PC-9 (cell line): Measurements from ENCODE around the gene ABR. TPM values are rescaled to one million over a fixed set of nuclear protein-coding genes. Genes with fewer than 3 reads are reported as not detected.

ENCODE experiments used
- BruUV-seq: library from RNA; stranded (reverse); fragments of 400-500 nt; replicated peaks from 2 replicates; lab custom pipeline; 2021; lab: Mats Ljungman, UMichigan
- CTCF ChIA-PET: fragments of 300-600 bp; sonication (Branson Sonifier 250); formaldehyde crosslinking; loops from one replicate; lab custom pipeline; 2022; ENCODE audit warnings: antibody characterized with exemption; lab: Charles Lee
- POLR2A ChIA-PET: fragments of 300-600 bp; sonication (Branson Sonifier 250); formaldehyde crosslinking; loops from one replicate; lab custom pipeline; 2022; ENCODE audit warnings: antibody characterized with exemption; ENCODE audit not compliant: unreplicated experiment; lab: Charles Lee
- DNase-seq, 2 experiments: peaks; one replicate each; pipeline versions ENCODE4 v3.0.0 to v3.0.0-alpha.2; 2015 to 2022; ENCODE audit warnings: mixed read lengths in 1 of 2
- H2AFZ ChIP-seq: fragments of 200-600 bp; sonication (generic); 2 replicates; pipeline ENCODE4 v1.8.1; 2017; ENCODE audit warnings: antibody characterized with exemption
- H3F3A ChIP-seq: fragments of 200-600 bp; sonication (generic); 2 replicates; pipeline ENCODE4 v1.8.1; 2017; ENCODE audit warnings: antibody characterized with exemption, mild to moderate bottlenecking, low read depth; ENCODE audit not compliant: insufficient read depth
- H3K27ac ChIP-seq: fragments of 200-600 bp; sonication (generic); 2 replicates; pipeline ENCODE4 v1.6.1; 2016; ENCODE audit warnings: mixed run types
- H3K27me3 ChIP-seq: fragments of 200-600 bp; sonication (generic); 2 replicates; pipeline ENCODE4 v1.6.1; 2016; ENCODE audit warnings: low read depth, mixed run types; ENCODE audit not compliant: insufficient read depth
- H3K36me3 ChIP-seq: fragments of 200-600 bp; sonication (generic); 2 replicates; pipeline ENCODE4 v1.6.1; 2016; ENCODE audit warnings: low read depth, mixed run types
- H3K4me1 ChIP-seq: fragments of 200-600 bp; sonication (generic); replicated peaks from 2 replicates; pipeline ENCODE4 v1.6.1; 2016; ENCODE audit warnings: mixed run types; ENCODE audit not compliant: insufficient read depth
- H3K4me2 ChIP-seq: fragments of 200-600 bp; sonication (generic); 2 replicates; pipeline ENCODE4 v1.6.1; 2017; ENCODE audit warnings: mixed run types
- H3K4me3 ChIP-seq: fragments of 200-600 bp; sonication (generic); 2 replicates; pipeline ENCODE4 v1.6.1; 2016; ENCODE audit warnings: mixed run types
- H3K79me2 ChIP-seq: fragments of 200-600 bp; sonication (generic); 2 replicates; pipeline ENCODE4 v1.6.1; 2017; ENCODE audit warnings: low read depth, mixed run types
- H3K9me2 ChIP-seq: fragments of 200-600 bp; sonication (generic); 2 replicates; pipeline ENCODE4 v1.8.1; 2017; ENCODE audit warnings: mild to moderate bottlenecking; ENCODE audit not compliant: insufficient read depth
- H3K9me3 ChIP-seq: fragments of 200-600 bp; sonication (generic); 2 replicates; pipeline ENCODE4 v1.8.1; 2016; ENCODE audit warnings: low read depth; ENCODE audit not compliant: insufficient read depth
- H4K20me1 ChIP-seq: fragments of 200-600 bp; sonication (generic); 2 replicates; pipeline ENCODE4 v1.8.1; 2017; ENCODE audit not compliant: insufficient read depth
- EZH2 ChIP-seq: fragments of 200-600 bp; sonication (generic); IDR thresholded peaks from 2 replicates; pipeline ENCODE4 v1.8.0; 2017; ENCODE audit warnings: antibody characterized with exemption, low read depth
- intact Hi-C: fragments of 100-400 bp; cut with micrococcal nuclease; formaldehyde crosslinking; loops from one replicate; pipeline ENCODE4 v1.10.0; 2022; ENCODE audit not compliant: unreplicated experiment
- total RNA-seq: library from RNA; stranded (reverse); gene quantifications from 2 replicates; pipeline ENCODE4 v1.2.3, GENCODE V29; 2021
- TF ChIP-seq, protein P1 (sequence below): fragments of 200-600 bp; sonication (generic); conservative IDR thresholded peaks from 2 replicates; pipeline ENCODE4 v1.6.1; 2017; ENCODE audit warnings: mixed run types, antibody characterized with exemption, mild to moderate bottlenecking, moderate library complexity

Gene ABR
- total RNA-seq, 1 experiment from 2014 or later = 76.0 TPM

DNA sequence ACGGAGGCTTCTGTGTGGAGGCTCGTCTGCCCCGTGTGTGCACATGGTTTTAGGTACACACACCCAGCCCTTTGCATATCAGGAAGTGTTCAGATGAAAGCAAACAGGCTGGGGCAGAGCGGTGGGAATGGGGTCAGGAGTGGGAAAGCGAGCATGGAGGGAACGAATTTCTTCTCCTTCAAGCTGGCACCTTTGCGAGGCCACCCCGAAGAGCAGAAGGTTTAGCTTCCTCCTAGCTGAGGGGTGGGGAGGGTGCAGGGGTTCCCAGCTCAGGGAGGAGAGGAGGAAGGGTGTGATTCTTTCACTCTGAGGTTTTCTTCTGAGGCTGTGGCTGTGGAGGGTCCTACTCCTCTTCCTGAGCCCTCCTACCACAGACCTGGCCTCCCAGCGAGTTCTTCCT lies 83.6 kb downstream of the ABR start:
- no peaks in the 10 kb centered on the region for H3K9me3 ChIP-seq
- no peaks in the 10 kb centered on the region for H3K9me2 ChIP-seq
- TF ChIP-seq, protein P1, sequence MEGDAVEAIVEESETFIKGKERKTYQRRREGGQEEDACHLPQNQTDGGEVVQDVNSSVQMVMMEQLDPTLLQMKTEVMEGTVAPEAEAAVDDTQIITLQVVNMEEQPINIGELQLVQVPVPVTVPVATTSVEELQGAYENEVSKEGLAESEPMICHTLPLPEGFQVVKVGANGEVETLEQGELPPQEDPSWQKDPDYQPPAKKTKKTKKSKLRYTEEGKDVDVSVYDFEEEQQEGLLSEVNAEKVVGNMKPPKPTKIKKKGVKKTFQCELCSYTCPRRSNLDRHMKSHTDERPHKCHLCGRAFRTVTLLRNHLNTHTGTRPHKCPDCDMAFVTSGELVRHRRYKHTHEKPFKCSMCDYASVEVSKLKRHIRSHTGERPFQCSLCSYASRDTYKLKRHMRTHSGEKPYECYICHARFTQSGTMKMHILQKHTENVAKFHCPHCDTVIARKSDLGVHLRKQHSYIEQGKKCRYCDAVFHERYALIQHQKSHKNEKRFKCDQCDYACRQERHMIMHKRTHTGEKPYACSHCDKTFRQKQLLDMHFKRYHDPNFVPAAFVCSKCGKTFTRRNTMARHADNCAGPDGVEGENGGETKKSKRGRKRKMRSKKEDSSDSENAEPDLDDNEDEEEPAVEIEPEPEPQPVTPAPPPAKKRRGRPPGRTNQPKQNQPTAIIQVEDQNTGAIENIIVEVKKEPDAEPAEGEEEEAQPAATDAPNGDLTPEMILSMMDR = no peak
- TF ChIP-seq EZH2 = no peak
- DNase-seq = no peak
- no peaks in the 10 kb centered on the region for H3F3A ChIP-seq
- H3K36me3 ChIP-seq = no peaks in the 10 kb centered on the region
- no peak overlapping the region for H2AFZ ChIP-seq
- H3K27ac ChIP-seq = no peak overlapping the region
- H3K4me3 ChIP-seq = no peak overlapping the region
- H3K27me3 ChIP-seq = no peaks in the 10 kb centered on the region
- H4K20me1 ChIP-seq = no peaks in the 10 kb centered on the region
- H3K79me2 ChIP-seq = no peaks in the 10 kb centered on the region
- no peaks in the 10 kb centered on the region for H3K4me1 ChIP-seq
- no peak overlapping the region for H3K4me2 ChIP-seq
- intact Hi-C loops = no loop called here
- CTCF ChIA-PET = no interaction called here
- no TSS peak for BruUV-seq
- POLR2A ChIA-PET = no interaction called here

DNA sequence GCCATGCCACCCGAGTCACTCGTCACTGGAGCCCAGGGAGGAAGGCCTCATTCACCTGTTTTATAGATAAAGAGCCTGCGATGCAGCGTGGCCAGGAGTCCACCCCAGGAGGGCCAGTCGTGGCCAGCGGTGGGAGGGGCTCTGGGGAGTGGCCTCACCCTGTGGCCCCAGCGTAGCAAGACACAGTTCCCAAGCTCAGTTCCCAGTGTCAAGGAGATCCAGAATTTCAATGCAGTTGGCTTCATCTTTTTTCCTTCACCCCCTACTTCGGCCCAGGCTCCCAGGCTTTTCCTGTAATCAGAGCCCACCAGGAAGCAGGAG lies 84.0 kb downstream of the ABR start:
- Histone ChIP-seq H3K9me3 (no peaks in the 10 kb centered on the region), H3K4me3 (no peak overlapping the region), H3K9me2 (no peaks in the 10 kb centered on the region), H3K27ac (no peak overlapping the region), H4K20me1 (no peaks in the 10 kb centered on the region), H3K27me3 (no peaks in the 10 kb centered on the region), H3K4me2 (no peak overlapping the region), H3F3A (no peaks in the 10 kb centered on the region), H3K4me1 (no peaks in the 10 kb centered on the region), H3K79me2 (no peaks in the 10 kb centered on the region), H2AFZ (no peak overlapping the region), H3K36me3 (no peaks in the 10 kb centered on the region)
- no peak for TF ChIP-seq EZH2
- POLR2A ChIA-PET = no interaction called here
- DNase-seq = no peak
- CTCF ChIA-PET = no interaction called here
- BruUV-seq = no TSS peak
- intact Hi-C loops = no loop called here

DNA sequence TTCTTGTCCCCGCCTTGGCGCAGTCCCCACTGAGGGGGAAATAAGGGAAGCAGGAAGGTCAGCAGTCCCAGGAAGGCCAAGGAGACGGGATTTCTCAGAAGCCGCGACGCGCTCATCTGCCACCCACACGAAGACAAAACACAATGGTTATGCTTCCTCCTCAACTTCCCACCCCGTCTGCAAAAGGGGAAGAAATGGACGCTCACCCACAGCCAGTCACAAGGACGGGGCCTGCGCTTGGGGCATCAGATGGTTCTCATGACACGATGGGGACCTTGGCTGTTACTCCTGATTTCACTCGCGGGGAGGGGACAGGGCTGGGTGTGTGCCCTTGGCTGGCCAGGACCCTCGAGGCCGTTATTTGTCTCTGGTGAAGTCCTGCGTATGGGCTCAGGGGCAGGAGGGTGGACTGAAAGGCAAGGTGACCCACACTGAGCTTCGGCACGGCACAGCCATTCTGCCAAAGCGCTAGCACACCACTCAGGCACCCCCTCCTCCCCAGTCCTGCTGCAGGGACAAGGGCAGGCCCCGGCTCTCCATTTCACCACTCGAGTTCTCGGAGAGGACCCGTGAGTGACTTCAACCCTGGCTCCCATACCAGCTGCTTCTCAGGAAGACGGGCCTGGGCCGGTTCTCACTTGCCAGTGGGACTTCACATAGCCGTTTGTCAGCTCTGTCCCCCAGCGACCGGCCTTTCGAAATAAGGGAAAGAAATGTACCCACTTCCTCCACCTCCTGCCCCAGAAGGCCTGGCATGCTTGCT lies 84.5 kb downstream of the ABR start:
- Histone ChIP-seq H3K9me2 (no peaks in the 10 kb centered on the region), H3K36me3 (no peaks in the 10 kb centered on the region), H3K27me3 (no peaks in the 10 kb centered on the region), H3K4me3 (no peak overlapping the region), H2AFZ (no peak overlapping the region), H3K4me1 (no peaks in the 10 kb centered on the region), H3K79me2 (no peaks in the 10 kb centered on the region), H3K4me2 (no peak overlapping the region), H4K20me1 (no peaks in the 10 kb centered on the region), H3K27ac (no peak overlapping the region), H3F3A (no peaks in the 10 kb centered on the region), H3K9me3 (no peaks in the 10 kb centered on the region)
- POLR2A ChIA-PET = no interaction called here
- BruUV-seq = no TSS peak
- TF ChIP-seq EZH2 = no peak
- TF ChIP-seq, protein P1 = no peak
- intact Hi-C loops = no loop called here
- CTCF ChIA-PET = no interaction called here
- DNase-seq = no peak

GRCh38 chr17:1094591-1094990 lies 85.2 kb downstream of the ABR start:
- Histone ChIP-seq H3K9me3 (no peaks in the 10 kb centered on the region), H3K4me3 (no peak overlapping the region), H3K4me2 (no peak overlapping the region), H3K4me1 (no peaks in the 10 kb centered on the region), H3K27me3 (no peaks in the 10 kb centered on the region), H3K9me2 (no peaks in the 10 kb centered on the region), H2AFZ (no peak overlapping the region), H3K27ac (no peak overlapping the region), H3K36me3 (no peaks in the 10 kb centered on the region), H3F3A (no peaks in the 10 kb centered on the region; the same call in 1 of the 2 replicates), H3K79me2 (no peaks in the 10 kb centered on the region), H4K20me1 (no peaks in the 10 kb centered on the region)
- intact Hi-C loops = no loop called here
- CTCF ChIA-PET = no interaction called here
- no TSS peak for BruUV-seq
- TF ChIP-seq, protein P1 = no peak
- no peak for TF ChIP-seq EZH2
- POLR2A ChIA-PET = no interaction called here
- no peak for DNase-seq
